Retinal pigment epithelial cell (primary cell): Measurements from ENCODE around the gene SLC24A3.

Source experiments
- DNase-seq: peaks from one replicate; pipeline ENCODE4 v3.0.0-alpha.2; 2010; ENCODE audit warnings: low read depth
- H3K4me3 ChIP-seq: 2 replicates; pipeline ENCODE4 v1.5.1; 2011; ENCODE audit warnings: mild to moderate bottlenecking, low read length, control low read depth, moderate library complexity
- TF ChIP-seq, protein P1 (sequence below): conservative IDR thresholded peaks from 2 replicates; pipeline ENCODE4 v1.5.1; 2011; ENCODE audit warnings: low read depth, low read length, control low read depth, inconsistent platforms

Gene SLC24A3

DNA sequence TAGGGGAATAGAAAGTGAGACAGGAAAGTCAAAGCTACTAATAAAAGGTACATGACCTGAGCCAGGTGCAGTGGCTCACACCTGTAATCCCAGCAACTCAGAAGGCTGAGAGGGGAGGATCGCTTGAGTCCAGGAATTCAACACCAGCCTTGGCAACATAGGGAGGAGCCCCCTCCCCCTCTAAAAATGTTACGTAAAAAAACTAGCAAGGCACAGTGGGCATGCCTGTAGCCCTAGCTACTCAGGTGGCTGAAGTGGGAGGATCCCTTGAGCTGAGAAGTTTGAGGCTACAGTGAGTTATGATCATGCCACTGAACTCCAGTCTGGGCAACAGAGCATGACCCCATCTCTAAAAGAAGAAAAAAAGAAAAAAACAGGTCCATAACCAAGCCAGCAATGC lies 359.6 kb downstream of the SLC24A3 start:
- no peak for DNase-seq
- no peak overlapping the region for H3K4me3 ChIP-seq
- TF ChIP-seq, protein P1, sequence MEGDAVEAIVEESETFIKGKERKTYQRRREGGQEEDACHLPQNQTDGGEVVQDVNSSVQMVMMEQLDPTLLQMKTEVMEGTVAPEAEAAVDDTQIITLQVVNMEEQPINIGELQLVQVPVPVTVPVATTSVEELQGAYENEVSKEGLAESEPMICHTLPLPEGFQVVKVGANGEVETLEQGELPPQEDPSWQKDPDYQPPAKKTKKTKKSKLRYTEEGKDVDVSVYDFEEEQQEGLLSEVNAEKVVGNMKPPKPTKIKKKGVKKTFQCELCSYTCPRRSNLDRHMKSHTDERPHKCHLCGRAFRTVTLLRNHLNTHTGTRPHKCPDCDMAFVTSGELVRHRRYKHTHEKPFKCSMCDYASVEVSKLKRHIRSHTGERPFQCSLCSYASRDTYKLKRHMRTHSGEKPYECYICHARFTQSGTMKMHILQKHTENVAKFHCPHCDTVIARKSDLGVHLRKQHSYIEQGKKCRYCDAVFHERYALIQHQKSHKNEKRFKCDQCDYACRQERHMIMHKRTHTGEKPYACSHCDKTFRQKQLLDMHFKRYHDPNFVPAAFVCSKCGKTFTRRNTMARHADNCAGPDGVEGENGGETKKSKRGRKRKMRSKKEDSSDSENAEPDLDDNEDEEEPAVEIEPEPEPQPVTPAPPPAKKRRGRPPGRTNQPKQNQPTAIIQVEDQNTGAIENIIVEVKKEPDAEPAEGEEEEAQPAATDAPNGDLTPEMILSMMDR, result no peak

DNA sequence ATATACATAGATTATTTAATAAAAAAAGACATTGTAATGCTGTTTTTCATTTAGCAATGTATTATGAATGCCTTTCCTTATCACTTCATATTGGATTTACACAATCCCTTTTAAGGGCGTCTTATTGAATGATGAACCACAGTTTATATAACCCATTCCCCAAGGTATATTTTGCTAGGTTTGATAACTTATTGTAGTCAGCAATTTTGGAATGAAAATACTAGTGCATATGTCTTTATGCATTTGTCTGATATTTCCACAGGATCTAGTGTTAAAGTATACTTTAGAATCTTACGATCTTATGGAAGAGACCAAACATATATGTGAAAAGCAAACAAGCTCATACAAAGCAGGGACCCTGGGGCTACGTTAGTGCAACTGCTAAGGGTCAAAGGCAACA lies 365.2 kb downstream of the SLC24A3 start:
- TF ChIP-seq, protein P1, result no peak
- H3K4me3 ChIP-seq, result no peak overlapping the region
- DNase-seq, result no peak

DNA sequence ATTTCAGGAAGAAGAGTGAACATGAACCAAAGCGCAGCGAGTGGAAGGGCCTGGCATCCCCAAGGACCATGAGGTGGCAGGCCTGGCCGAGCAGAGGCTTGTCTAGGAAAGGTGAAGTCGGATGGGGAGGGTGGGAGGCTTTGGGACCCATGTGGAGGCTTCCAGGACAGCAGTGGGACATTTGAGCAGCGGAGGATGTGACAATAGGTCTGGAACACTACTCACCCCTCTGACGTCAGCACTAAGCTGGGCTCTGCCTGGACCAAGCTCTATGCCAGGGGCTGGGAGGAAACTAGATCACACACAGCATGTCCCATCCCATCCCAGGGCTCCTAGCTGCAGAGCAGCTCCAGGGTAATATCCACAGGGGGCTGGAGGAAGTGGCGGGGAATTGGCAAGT lies 370.3 kb downstream of the SLC24A3 start:
- no peak overlapping the region for H3K4me3 ChIP-seq
- DNase-seq, result no peak
- TF ChIP-seq, protein P1, result no peak

DNA sequence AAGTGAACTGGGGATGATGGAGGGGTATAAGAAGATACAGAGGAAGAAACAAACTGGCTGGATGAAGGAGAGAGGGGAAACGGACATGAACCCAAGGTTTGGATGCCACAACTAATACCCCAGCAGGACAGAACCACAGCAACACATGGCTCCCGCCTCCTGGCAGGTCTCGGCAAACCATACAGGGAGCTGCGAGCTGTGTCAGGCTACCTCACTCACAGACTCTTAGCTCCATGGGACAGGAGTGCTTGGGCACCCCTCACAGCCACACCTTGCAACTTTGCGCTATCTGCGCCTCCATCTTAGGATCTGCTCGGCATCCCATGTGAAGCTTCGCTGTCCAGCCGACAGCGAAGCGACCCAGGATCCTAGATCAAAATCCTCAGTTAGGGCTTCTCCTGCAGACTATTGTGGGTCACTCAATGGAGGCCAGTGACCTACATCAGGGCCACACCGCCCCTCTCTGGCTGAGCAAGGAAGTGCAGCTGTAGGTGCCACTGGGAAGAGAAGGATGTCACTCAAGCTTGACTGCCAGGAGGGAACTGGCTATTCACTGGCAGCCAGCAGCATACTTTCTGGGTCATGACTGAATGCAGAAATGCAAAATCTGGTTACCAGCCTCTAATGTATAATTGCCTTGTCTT lies 371.2 kb downstream of the SLC24A3 start:
- no peak for DNase-seq
- TF ChIP-seq, protein P1, result peak; percentile 46
- H3K4me3 ChIP-seq, result no peak overlapping the region

DNA sequence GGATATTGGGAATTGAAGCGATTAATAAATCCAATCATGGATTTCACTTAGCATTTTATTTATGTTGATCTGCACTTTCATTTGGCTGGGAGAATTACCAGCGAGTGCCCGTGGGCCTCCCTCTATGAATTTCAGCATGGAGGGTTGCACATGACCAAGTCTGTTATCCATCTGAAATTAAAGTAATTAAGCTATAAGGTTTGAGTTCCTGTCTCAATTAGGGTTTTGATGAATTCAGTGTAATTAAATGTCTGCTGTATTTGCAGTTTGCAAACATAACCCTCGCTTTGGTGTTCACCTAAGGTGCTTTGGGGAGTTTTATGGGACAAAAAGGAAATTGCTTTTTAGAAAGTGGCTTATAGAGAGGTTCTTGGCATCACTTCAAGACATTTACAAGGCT lies 375.8 kb downstream of the SLC24A3 start:
- no peak for DNase-seq
- H3K4me3 ChIP-seq, result no peak overlapping the region
- TF ChIP-seq, protein P1, result no peak

DNA sequence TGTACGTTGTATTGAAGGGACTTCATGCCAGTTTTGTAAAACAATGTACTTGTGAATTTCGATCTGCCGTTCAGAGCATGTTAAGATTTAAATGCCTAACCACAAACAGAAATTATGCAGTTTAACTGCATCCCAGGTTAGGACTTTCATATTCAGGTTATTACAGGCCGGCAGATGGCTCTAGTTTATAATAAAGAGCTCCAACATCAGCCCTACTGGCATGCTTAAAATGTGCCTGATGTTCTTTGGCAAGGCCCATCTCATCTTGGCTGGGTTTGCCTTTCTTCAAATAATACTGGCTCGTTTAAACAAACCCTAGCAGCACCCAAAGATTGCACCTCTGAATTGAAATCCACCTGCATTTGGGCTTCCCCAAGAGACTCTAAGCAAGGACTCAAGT lies 376.3 kb downstream of the SLC24A3 start:
- H3K4me3 ChIP-seq, result no peak overlapping the region
- TF ChIP-seq, protein P1, result no peak
- DNase-seq, result no peak

DNA sequence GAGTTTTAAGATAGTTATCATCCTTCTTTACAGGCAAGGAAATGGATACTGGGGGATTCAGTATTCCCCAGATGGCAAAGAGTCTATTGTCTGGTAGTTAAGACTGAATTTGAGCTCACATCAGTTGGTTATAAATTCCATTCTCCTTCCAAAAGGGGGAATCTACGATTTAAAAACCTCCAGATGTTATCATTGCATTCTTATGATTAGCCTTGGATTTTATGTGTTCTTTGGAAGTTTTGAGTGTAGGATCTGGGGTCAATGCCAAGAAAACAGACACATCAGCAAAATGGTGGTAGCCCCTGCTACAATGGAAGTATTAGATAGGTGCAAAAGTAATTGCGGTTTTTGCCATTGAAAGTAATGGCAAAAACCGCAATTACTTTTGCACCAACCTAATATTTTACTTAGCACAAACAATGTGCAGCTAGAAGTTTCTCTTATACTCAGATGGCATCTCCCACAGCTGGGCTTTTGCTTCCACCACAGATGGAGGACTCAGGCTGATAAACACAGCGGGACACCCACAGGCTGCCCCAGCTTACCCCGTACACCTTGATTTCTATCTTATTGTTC lies 377.4 kb downstream of the SLC24A3 start:
- H3K4me3 ChIP-seq, result no peak overlapping the region
- TF ChIP-seq, protein P1, result no peak
- DNase-seq, result no peak
